OCI-LY7 (cell line): Measurements from ENCODE around the gene SLC43A1. TPM values are rescaled to one million over a fixed set of nuclear protein-coding genes. Genes with fewer than 3 reads are reported as not detected.

Source experiments
- BruUV-seq: library from RNA; stranded (reverse); fragments of 400-500 nt; replicated peaks from 2 replicates; lab custom pipeline; 2021; lab: Mats Ljungman, UMichigan
- CTCF ChIA-PET: fragments of 300-600 bp; sonication (Branson Sonifier 250); formaldehyde crosslinking; loops from one replicate; lab custom pipeline; 2022; ENCODE audit warnings: antibody characterized with exemption; ENCODE audit not compliant: unreplicated experiment; lab: Charles Lee
- POLR2A ChIA-PET: fragments of 300-600 bp; sonication (Branson Sonifier 250); formaldehyde crosslinking; loops from one replicate; lab custom pipeline; 2022; ENCODE audit warnings: antibody characterized with exemption; lab: Charles Lee
- DNase-seq: peaks from one replicate; pipeline ENCODE4 v3.0.0-alpha.2; 2015; ENCODE audit warnings: low spot score
- H2AFZ ChIP-seq: fragments of 200-600 bp; sonication (generic), shearing (Covaris generic); 2 replicates; pipeline ENCODE4 v1.6.1; 2014; ENCODE audit warnings: mild to moderate bottlenecking, antibody characterized with exemption, low read length, moderate library complexity
- H3K27ac ChIP-seq: fragments of 200-600 bp; sonication (generic); 2 replicates; pipeline ENCODE4 v1.5.1; 2014; ENCODE audit warnings: mixed run types, low read depth, mild to moderate bottlenecking, moderate library complexity, low read length, inconsistent platforms; ENCODE audit not compliant: poor library complexity, severe bottlenecking
- H3K36me3 ChIP-seq: fragments of 200-600 bp; sonication (generic); 2 replicates; pipeline ENCODE4 v1.6.1; 2014; ENCODE audit warnings: mild to moderate bottlenecking, antibody characterized with exemption, low read length, moderate library complexity, mixed read lengths; ENCODE audit not compliant: insufficient read depth
- H3K4me1 ChIP-seq: fragments of 200-600 bp; sonication (generic); 2 replicates; pipeline ENCODE4 v1.5.1; 2014; ENCODE audit warnings: mild to moderate bottlenecking, low read length; ENCODE audit not compliant: insufficient read depth, poor library complexity, severe bottlenecking
- H3K4me2 ChIP-seq: fragments of 200-600 bp; sonication (generic); 2 replicates; pipeline ENCODE4 v1.6.1; 2014; ENCODE audit warnings: mild to moderate bottlenecking, low read length
- H3K4me3 ChIP-seq: fragments of 200-600 bp; sonication (generic); 2 replicates; pipeline ENCODE4 v1.5.1; 2014; ENCODE audit warnings: mild to moderate bottlenecking, low read depth, low read length; ENCODE audit not compliant: poor library complexity, severe bottlenecking
- H3K79me2 ChIP-seq: fragments of 200-600 bp; sonication (generic); 2 replicates; pipeline ENCODE4 v1.6.1; 2016; ENCODE audit warnings: low read depth, mild to moderate bottlenecking, low read length, moderate library complexity, mixed read lengths; ENCODE audit not compliant: insufficient read depth
- H3K9me2 ChIP-seq: fragments of 200-600 bp; sonication (generic); 2 replicates; pipeline ENCODE4 v1.6.1; 2016; ENCODE audit warnings: mild to moderate bottlenecking, low read length, mixed read lengths; ENCODE audit not compliant: insufficient read depth
- H3K9me3 ChIP-seq: fragments of 200-600 bp; sonication (generic); 2 replicates; pipeline ENCODE4 v1.6.1; 2014; ENCODE audit warnings: mild to moderate bottlenecking, mixed run types, low read length, mixed read lengths
- H4K20me1 ChIP-seq: fragments of 200-600 bp; sonication (generic); 2 replicates; pipeline ENCODE4 v1.6.1; 2014; ENCODE audit warnings: mild to moderate bottlenecking, antibody characterized with exemption, low read length, moderate library complexity, mixed read lengths; ENCODE audit not compliant: insufficient read depth
- CTCF ChIP-seq: fragments of 200-600 bp; sonication (generic); conservative IDR thresholded peaks from 2 replicates; pipeline ENCODE4 v1.5.1; 2014; ENCODE audit warnings: mild to moderate bottlenecking, antibody characterized with exemption, low read length, moderate library complexity, mixed read lengths
- EZH2phosphoT487 ChIP-seq: fragments of 200-600 bp; sonication (generic); IDR thresholded peaks from 2 replicates; pipeline ENCODE4 v1.6.1; 2018; ENCODE audit warnings: low read depth, borderline replicate concordance, mild to moderate bottlenecking, mixed run types, antibody characterized with exemption, low read length, moderate library complexity, mixed read lengths
- intact Hi-C: fragments of 100-400 bp; cut with micrococcal nuclease; formaldehyde crosslinking; loops from one replicate; pipeline ENCODE4 v1.10.0; 2022; ENCODE audit not compliant: unreplicated experiment
- total RNA-seq, 2 experiments: library from RNA; depleted of rRNA in 1 of 2; stranded (reverse); fragments of >200 nt in 1 of 2; shearing (Covaris generic) in 1 of 2; gene quantifications; 2 replicates each; pipeline ENCODE4 v1.2.3, GENCODE V29; 2014 to 2022

Gene SLC43A1
- total RNA-seq, 2 experiments from 2014 or later: 61.1 to 78.6 TPM

GRCh38 chr11:57497303-57498247 is 17.9 kb downstream of the SLC43A1 start:
- ChIA-PET CTCF (no interaction called here), POLR2A (interaction anchor here (1.3 to 5.3 kb wide), 3 partner anchors 9 to 16 kb away, joined by 3 to 42 read pairs (median 11); no protein-coding TSS in a partner anchor)
- Histone ChIP-seq H3K79me2 (no peaks in the 10 kb centered on the region), H3K36me3 (peaks cover 89% of the 10 kb centered on the region), H2AFZ (no peak overlapping the region), H3K4me3 (no peak overlapping the region), H3K27ac (no peak overlapping the region), H3K9me3 (no peaks in the 10 kb centered on the region), H4K20me1 (no peaks in the 10 kb centered on the region), H3K4me1 (peaks cover 16% of the 10 kb centered on the region), H3K9me2 (no peaks in the 10 kb centered on the region), H3K4me2 (no peak overlapping the region)
- BruUV-seq: no TSS peak
- intact Hi-C loops: no loop called here
- DNase-seq: no peak
- TF ChIP-seq EZH2phosphoT487: no peak
- no peak for TF ChIP-seq CTCF

- TF ChIP-seq EZH2phosphoT487 (no peak), CTCF (no peak)
- POLR2A ChIA-PET: interaction anchor here (1.3 to 5.3 kb wide), 3 partner anchors 10 to 17 kb away, joined by 3 to 42 read pairs (median 11); no protein-coding TSS in a partner anchor
- Histone ChIP-seq H3K9me3 (no peaks in the 10 kb centered on the region), H3K79me2 (no peaks in the 10 kb centered on the region), H4K20me1 (no peaks in the 10 kb centered on the region), H3K4me1 (peaks cover 16% of the 10 kb centered on the region), H3K4me2 (no peak overlapping the region), H2AFZ (no peak overlapping the region), H3K4me3 (no peak overlapping the region), H3K9me2 (no peaks in the 10 kb centered on the region), H3K27ac (no peak overlapping the region), H3K36me3 (peaks cover 86% of the 10 kb centered on the region)
- CTCF ChIA-PET: no interaction called here
- no peak for DNase-seq
- intact Hi-C loops: no loop called here
- BruUV-seq: TSS peak; percentile 44
Measured at GRCh38 chr11:57496109-57496820, 19.2 kb downstream of the SLC43A1 start.
